Progenitor cell of endocrine pancreas (in vitro differentiated cells): ENCODE results near the gene INSC. TPM values are rescaled to one million over a fixed set of nuclear protein-coding genes. Genes with fewer than 3 reads are reported as not detected.

ENCODE experiments used
- DNase-seq: peaks from one replicate; pipeline ENCODE4 v3.0.0; 2021; ENCODE audit warnings: low spot score; ENCODE audit not compliant: unreplicated experiment
- H3K27ac Mint-ChIP-seq: 2 replicates; pipeline ENCODE4 v1.8.0; 2021; ENCODE audit warnings: mild to moderate bottlenecking, moderate library complexity, mixed read lengths
- H3K27me3 Mint-ChIP-seq: 2 replicates; pipeline ENCODE4 v1.8.0; 2021; ENCODE audit warnings: mixed read lengths
- H3K36me3 Mint-ChIP-seq: 2 replicates; pipeline ENCODE4 v1.8.0; 2022; ENCODE audit warnings: mixed read lengths; ENCODE audit not compliant: insufficient read depth
- H3K4me1 Mint-ChIP-seq: 2 replicates; pipeline ENCODE4 v1.8.0; 2021; ENCODE audit warnings: low read depth, mixed read lengths
- H3K4me3 Mint-ChIP-seq: 2 replicates; pipeline ENCODE4 v1.8.0; 2021; ENCODE audit warnings: low read depth, mild to moderate bottlenecking, moderate library complexity, mixed read lengths
- H3K9me3 Mint-ChIP-seq: 2 replicates; pipeline ENCODE4 v1.8.0; 2021; ENCODE audit warnings: low read depth, mixed read lengths
- total RNA-seq: library from RNA; stranded (reverse); gene quantifications from 2 replicates; pipeline ENCODE4 v1.2.1, GENCODE V29; 2021
- TF ChIP-seq, protein P1 (sequence below): fragments of 200-600 bp; sonication (generic); IDR thresholded peaks from one replicate; pipeline ENCODE4 v1.5.0; 2021; ENCODE audit warnings: antibody characterized with exemption, mild to moderate bottlenecking; ENCODE audit not compliant: unreplicated experiment

INSC gene
- total RNA-seq, 1 donor from 2014 or later: not detected

DNA sequence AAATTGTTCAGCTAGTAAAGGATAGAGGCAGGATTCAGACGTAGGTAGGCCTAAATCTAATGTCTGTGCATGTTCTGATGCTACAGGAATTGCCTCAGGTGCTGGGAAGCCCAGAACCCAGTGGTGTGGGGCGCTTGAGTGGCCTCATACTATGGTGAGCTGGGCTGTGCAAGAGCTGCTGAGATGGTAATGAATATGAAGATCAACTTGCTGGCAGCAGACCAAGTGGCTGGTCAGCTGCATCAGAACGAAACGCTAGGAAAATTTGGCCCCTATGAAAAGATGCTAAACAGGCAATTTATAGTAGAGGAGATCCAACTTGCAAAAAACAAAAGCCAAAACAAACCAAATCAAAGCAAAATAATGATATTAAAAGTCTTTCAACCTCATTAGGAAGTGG, 102.7 kb downstream of the INSC start:
- Mint-ChIP-seq H3K9me3 (no peaks in the 10 kb centered on the region), H3K27ac (no peak overlapping the region), H3K4me1 (no peaks in the 10 kb centered on the region), H3K36me3 (no peaks in the 10 kb centered on the region), H3K27me3 (no peaks in the 10 kb centered on the region), H3K4me3 (no peak overlapping the region)
- TF ChIP-seq, protein P1, sequence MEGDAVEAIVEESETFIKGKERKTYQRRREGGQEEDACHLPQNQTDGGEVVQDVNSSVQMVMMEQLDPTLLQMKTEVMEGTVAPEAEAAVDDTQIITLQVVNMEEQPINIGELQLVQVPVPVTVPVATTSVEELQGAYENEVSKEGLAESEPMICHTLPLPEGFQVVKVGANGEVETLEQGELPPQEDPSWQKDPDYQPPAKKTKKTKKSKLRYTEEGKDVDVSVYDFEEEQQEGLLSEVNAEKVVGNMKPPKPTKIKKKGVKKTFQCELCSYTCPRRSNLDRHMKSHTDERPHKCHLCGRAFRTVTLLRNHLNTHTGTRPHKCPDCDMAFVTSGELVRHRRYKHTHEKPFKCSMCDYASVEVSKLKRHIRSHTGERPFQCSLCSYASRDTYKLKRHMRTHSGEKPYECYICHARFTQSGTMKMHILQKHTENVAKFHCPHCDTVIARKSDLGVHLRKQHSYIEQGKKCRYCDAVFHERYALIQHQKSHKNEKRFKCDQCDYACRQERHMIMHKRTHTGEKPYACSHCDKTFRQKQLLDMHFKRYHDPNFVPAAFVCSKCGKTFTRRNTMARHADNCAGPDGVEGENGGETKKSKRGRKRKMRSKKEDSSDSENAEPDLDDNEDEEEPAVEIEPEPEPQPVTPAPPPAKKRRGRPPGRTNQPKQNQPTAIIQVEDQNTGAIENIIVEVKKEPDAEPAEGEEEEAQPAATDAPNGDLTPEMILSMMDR: no peak
- no peak for DNase-seq

DNA sequence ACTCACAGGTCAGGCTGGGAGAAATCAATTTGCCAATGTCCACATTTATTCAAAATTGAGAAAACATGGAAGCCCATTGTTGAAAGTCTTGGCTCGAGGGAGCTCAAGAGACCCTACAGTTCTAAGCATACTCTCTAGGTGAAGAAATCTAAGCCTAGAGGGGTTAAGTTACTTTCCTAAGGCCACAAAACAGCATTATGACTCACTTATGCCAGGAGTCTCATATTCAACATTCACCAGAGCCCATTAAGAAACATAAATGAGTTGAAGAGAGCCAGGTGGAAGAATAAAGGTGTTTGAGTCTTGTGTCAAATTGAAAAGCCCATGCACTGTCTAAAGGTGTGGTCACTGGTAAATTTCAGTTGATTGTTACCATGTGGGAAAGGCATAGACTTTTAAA, 108.1 kb downstream of the INSC start:
- Mint-ChIP-seq H3K4me3 (no peak overlapping the region), H3K27me3 (no peaks in the 10 kb centered on the region), H3K9me3 (no peaks in the 10 kb centered on the region), H3K4me1 (no peaks in the 10 kb centered on the region), H3K27ac (no peak overlapping the region), H3K36me3 (no peaks in the 10 kb centered on the region)
- DNase-seq: no peak
- TF ChIP-seq, protein P1: no peak

DNA sequence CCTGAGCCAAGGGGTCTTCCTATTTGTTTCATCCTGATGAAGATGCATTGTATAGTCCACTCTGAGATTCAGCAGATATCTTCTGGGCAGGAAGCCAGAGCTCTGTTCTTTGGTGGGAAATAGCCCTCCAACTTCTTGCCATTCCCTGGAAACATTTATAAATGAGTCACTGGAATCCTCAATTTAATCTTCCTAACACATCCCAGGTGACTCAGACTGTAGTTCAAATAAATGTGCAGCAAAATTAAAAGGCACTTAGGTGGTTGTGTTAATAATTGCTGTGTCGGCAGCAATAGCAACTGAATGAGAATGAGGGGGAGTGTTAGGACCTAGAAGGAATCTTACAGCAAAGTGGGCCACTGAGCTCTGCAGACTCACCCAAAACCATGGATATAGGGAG, 108.6 kb downstream of the INSC start:
- H3K4me3 Mint-ChIP-seq: no peak overlapping the region
- H3K36me3 Mint-ChIP-seq: no peaks in the 10 kb centered on the region
- H3K27me3 Mint-ChIP-seq: no peaks in the 10 kb centered on the region
- no peak overlapping the region for H3K27ac Mint-ChIP-seq
- no peak for DNase-seq
- no peaks in the 10 kb centered on the region for H3K9me3 Mint-ChIP-seq
- no peaks in the 10 kb centered on the region for H3K4me1 Mint-ChIP-seq
- TF ChIP-seq, protein P1: no peak

DNA sequence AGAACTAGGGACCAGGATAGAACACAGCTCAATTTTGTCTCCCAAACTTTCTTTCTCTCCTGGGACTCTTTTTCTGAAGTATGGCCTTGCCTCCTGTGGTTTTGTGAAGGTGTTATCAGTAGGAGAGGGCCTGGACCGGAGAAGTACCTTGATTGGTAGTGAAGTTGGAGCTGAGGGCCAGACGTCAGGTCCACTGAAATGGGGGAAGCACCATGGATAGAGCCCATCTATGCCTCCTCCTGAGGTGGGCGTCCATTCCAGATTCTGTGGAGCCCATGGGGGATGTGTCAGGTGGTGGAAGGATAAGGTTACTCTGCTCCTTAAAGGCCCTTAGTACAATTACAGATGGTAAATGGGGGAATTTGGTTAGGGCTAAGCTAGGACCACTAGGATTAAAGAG, 109.7 kb downstream of the INSC start:
- H3K36me3 Mint-ChIP-seq: no peaks in the 10 kb centered on the region
- no peaks in the 10 kb centered on the region for H3K27me3 Mint-ChIP-seq
- H3K4me3 Mint-ChIP-seq: no peak overlapping the region
- H3K9me3 Mint-ChIP-seq: no peaks in the 10 kb centered on the region
- no peak overlapping the region for H3K27ac Mint-ChIP-seq
- TF ChIP-seq, protein P1: no peak
- H3K4me1 Mint-ChIP-seq: no peaks in the 10 kb centered on the region
- no peak for DNase-seq

DNA sequence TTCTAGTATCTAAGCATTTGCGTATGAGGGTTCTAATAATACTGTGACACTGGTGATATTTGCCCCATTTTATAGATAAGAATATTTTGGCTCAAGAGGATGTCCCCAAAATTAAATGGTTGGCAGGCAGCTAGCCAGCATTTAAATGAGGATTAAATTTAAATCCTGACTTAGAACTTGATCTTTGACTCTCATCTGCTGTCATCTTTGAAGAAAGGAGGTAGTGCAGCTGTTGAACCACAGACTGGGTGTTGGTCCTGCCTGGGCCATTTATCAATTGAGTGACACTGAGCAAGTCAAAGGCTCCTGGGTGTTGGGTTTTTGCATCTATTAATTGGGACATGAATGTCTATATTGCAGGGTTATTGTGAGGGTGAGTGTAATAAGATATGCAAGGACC, 112.3 kb downstream of the INSC start:
- Mint-ChIP-seq H3K4me3 (no peak overlapping the region), H3K27ac (no peak overlapping the region)
- TF ChIP-seq, protein P1: no peak

More for the DNA sequence above, 112.3 kb downstream of the INSC start:
- H3K36me3 Mint-ChIP-seq: no peaks in the 10 kb centered on the region
- no peak for DNase-seq
- H3K27me3 Mint-ChIP-seq: no peaks in the 10 kb centered on the region
- H3K9me3 Mint-ChIP-seq: no peaks in the 10 kb centered on the region
- H3K4me1 Mint-ChIP-seq: no peaks in the 10 kb centered on the region
